Measurements from ENCODE around the gene CLDN6.

The CLDN6 gene

GRCh38 chr16:3012246-3012645, 5.7 kb downstream of the CLDN6 start:
- DNase-seq, result no peak

- no peak for DNase-seq
Measured at GRCh38 chr16:3010510-3010909, 7.5 kb downstream of the CLDN6 start.

DNA sequence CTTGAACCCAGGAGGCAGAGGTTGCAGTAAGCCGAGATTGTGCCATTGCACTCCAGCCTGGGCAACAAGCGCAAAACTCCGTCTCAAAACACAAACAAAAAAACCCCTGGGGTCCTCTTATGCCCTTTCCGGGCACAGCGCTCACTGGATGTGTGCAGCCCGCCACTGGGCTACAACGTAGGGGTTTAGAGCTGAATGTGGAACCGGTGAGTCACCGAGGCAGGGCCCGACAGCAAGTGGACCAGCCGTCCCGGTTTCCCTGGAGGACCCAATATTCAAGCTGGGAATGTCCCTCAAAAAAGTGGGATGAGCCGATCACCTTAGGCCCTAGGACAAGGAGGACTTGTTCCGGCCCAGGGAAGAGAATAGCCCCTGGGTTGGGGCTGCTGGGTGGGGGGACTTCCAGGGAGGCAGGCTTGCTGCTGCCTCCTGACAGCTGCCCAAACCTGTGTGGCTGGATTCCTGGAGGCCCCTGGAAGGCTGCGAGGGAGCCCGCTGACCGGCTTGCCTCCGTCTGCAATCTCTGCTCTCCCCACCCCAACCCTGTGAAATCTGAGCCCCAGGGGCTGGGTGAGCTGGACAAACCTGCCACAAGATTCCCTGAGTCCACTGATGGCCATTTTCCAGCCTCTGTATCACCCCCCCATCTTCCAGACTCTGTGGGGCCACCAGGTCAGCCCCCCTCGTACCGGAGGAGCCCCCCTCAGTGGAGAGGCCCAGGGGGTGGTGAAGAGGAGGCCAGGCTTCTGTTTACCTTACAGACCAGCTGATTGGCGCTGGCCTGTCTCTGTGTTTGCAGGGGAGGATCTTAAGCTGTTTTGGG, 8.2 kb downstream of the CLDN6 start:
- no peak for DNase-seq

GRCh38 chr16:3008690-3009037, 9.3 kb downstream of the CLDN6 start:
- no peak for DNase-seq

- no peak for DNase-seq
Measured at GRCh38 chr16:3007957-3008689, 9.9 kb downstream of the CLDN6 start.

GRCh38 chr16:3007059-3007956, 10.7 kb downstream of the CLDN6 start:
- DNase-seq, result no peak

GRCh38 chr16:3004781-3005284, 13.2 kb downstream of the CLDN6 start:
- DNase-seq, result no peak

- no peak for DNase-seq
Measured at GRCh38 chr16:3004319-3004718, 13.7 kb downstream of the CLDN6 start.

- DNase-seq, result peak; percentile 97
Measured at GRCh38 chr16:3003582-3004270, 14.3 kb downstream of the CLDN6 start.

- DNase-seq, result no peak
Measured at GRCh38 chr16:3001316-3001715, 16.7 kb downstream of the CLDN6 start.

- DNase-seq, result no peak
Measured at GRCh38 chr16:3000540-3000939, 17.4 kb downstream of the CLDN6 start.

GRCh38 chr16:2999929-3000328, 18.1 kb downstream of the CLDN6 start:
- no peak for DNase-seq

DNA sequence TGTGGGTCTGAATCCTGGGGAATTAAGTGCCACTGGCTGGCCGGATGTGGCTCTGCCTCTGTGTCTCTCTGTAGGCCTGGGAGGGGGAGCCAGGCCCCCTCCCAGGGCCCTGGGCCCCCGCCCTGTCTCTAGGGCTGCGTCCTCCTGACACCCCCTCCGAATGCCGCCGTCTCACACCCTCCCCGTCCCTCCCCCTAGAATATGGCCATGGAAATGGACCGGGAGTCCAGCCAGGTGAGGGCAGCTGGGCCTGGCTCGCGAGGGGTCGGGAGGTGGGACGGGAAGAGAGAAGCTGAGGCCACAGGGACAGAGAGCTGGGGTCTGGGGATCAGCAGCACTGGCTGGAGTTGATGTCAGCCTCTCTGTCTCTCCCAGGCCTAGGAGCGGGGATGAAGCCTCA, 21.7 kb downstream of the CLDN6 start:
- DNase-seq, result no peak

- DNase-seq, result no peak
Measured at GRCh38 chr16:2992383-2993081, 25.5 kb downstream of the CLDN6 start.

DNA sequence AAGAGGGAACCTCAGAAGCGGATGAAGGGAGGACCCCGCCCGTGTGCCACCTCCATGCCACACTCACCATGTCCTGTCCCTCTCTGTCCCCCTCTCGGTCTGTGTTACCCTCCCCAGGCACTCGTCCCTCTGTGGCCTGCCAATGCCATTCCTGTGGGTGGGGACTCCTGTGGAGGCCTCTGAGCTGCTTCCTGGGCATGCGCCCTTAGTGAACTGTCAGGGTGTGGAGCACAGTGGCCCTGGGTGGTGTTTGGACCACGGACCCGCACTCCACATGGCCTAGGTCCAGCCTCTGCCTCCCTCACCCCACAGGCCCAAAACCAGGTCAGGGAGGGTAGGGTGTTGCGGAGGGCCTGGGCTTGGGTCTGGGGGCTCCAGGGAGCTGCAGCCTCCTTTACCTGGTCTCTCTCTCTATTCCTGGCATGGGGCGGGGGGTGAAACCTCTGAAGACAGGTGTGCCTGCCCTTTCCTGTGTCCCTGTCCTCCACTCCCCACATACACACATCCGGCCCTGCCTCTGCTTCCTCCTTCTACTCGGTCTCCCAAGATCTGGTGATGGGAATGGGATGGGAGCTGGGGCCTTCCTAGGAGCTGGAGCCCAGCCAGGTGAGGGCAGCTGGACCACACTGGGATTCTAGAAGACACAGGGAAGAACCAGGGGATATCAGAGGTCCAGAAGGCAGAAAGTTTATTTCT, 26.3 kb downstream of the CLDN6 start:
- DNase-seq, result no peak

GRCh38 chr16:2990891-2991290, 27.1 kb downstream of the CLDN6 start:
- no peak for DNase-seq

GRCh38 chr16:2988590-2989099, 29.3 kb downstream of the CLDN6 start:
- no peak for DNase-seq

DNA sequence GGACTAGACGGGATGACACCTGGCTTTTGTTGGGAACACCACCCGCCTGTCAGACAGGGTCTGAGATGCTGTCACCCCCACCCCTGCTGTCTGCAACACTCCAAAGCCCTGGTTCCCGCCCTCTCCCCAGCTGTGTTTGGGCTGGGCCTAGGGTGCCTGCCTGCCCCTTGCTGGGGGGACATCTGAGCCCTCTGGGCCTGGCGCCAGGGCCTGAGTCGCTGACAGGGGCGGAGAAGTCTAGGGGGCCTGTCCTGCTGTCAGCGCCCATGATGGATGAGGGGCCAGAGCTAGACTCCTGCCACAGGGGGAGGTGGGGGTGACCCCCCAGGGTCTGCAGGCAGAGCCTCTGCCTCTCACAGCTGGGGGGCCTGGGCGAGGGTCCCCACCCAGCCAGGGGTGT, 30.1 kb downstream of the CLDN6 start:
- no peak for DNase-seq

DNA sequence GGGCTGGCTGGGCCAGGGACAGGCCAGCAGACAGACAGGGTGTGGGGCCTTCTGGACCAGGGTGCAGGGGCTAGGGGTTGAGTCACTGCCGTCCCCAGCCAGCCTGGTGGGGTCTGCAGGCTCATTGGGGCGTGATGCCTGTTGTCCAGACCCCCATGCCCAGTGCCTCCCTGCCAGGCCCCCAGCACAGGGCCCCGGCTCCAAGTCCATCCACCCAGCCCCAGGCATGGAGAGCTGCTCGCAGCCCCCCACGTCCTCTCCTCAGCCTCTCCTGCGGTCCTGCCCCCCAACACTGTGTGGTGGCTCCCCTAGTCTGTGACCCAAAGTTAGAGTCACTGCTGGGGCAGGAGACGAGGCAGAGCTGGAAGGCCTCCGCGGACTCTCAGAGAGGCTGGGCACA, 30.7 kb downstream of the CLDN6 start:
- no peak for DNase-seq

GRCh38 chr16:2986623-2987188, 31.3 kb downstream of the CLDN6 start:
- no peak for DNase-seq

GRCh38 chr16:2985893-2986355, 32.1 kb downstream of the CLDN6 start:
- no peak for DNase-seq

All from stimulated activated CD4-positive, alpha-beta T cell treated with anti-CD3 and anti-CD28 coated beads, Interleukin-4, amount 100 ng/mL, for 24 hours (primary cell).